Testis (tissue), 3 donors: ENCODE data around the gene MXRA8. TPM values are rescaled to one million over a fixed set of nuclear protein-coding genes. Genes with fewer than 3 reads are reported as not detected.

ENCODE experiments used
- DNase-seq: peaks from one replicate; pipeline ENCODE4 v3.0.0-alpha.2; 2019
- H3K27ac ChIP-seq, 2 donors: fragments of 200-600 bp; sonication (generic); one replicate each; pipeline ENCODE4 v1.5.1; 2019
- H3K27me3 ChIP-seq: fragments of 200-600 bp; sonication (generic); one replicate; pipeline ENCODE4 v1.5.1; 2019
- H3K36me3 ChIP-seq: fragments of 200-600 bp; sonication (generic); one replicate; pipeline ENCODE4 v1.5.1; 2017; ENCODE audit warnings: low read depth; ENCODE audit errors: missing control alignments
- H3K4me1 ChIP-seq: fragments of 200-600 bp; sonication (generic); one replicate; pipeline ENCODE4 v1.5.1; 2019
- H3K4me3 ChIP-seq, 2 donors: fragments of 200-600 bp; sonication (generic); one replicate each; pipeline ENCODE4 v1.5.1; 2017 to 2019
- H3K9me3 ChIP-seq: fragments of 200-600 bp; sonication (generic); one replicate; pipeline ENCODE4 v1.5.1; 2017
- POLR2A ChIP-seq: fragments of 450-650 bp; IDR thresholded peaks from one replicate; pipeline ENCODE4 v1.6.1; 2017; ENCODE audit warnings: antibody characterized with exemption, mild to moderate bottlenecking, moderate library complexity
- WGBS, 2 donors: methylation state at CpG; one replicate each; pipeline ENCODE4 v1.1.5; 2018; 5-methylcytosine and 5-hydroxymethylcytosine counted together
- intact Hi-C: fragments of 100-400 bp; cut with DNase I; formaldehyde crosslinking; loops from one replicate; pipeline ENCODE4 v1.15.1; 2023; ENCODE audit warnings: low total_unique reads
- polyA plus RNA-seq: library from polyadenylated mRNA; stranded (reverse); fragments of 350-450 nt; fragmentation: Illumina TruSeq; extraction: RNeasy Lipid Tissue Mini Kit (QIAGEN cat#74804); gene quantifications from one replicate; pipeline ENCODE4 v1.2.3, GENCODE V29; 2014; ENCODE audit warnings: low read depth, low replicate concordance; ENCODE audit not compliant: insufficient read depth
- total RNA-seq, 2 donors: library from RNA; depleted of rRNA; stranded (reverse); fragments of >200 nt; gene quantifications; one replicate each; pipeline ENCODE4 v1.2.3, GENCODE V29; 2016
- TF ChIP-seq, protein P1 (sequence below), 3 experiments: fragments of 450-650 bp in 2 of 3; fragments of 200-600 bp in 1 of 3; sonication (generic) in 1 of 3; IDR thresholded peaks; one replicate each; pipeline ENCODE4 v1.5.1; 2016 to 2019; ENCODE audit warnings: antibody characterized with exemption in 3 of 3, mild to moderate bottlenecking in 2 of 3, moderate library complexity in 1 of 3

Gene MXRA8
- total and polyA plus RNA-seq, 3 donors from 2014 or later, result 60.2 to 102 (median 63.3) TPM

DNA sequence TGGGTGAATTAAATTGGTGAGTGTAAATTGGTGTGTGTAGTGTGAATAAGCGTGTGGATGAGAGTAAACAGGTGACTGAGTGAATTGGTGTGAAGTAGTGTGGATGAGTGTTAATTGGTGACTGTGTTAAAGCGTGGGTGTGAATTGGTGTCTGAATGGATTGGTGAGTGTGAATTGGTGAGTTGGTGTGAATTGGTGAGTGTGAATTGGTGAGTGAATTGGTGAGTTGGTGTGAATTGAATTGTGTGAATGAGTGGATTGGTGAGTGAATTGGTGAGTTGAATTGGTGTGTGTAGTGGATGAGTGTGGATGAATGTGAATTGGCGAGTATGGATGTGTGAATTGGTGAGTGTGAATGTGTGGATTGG lies 8.3 kb upstream of the MXRA8 start:
- H3K27ac ChIP-seq, result no peak overlapping the region
- H3K9me3 ChIP-seq, result no peaks in the 10 kb centered on the region
- H3K27me3 ChIP-seq, result no peaks in the 10 kb centered on the region
- H3K36me3 ChIP-seq, result no peaks in the 10 kb centered on the region
- no peak overlapping the region for H3K4me3 ChIP-seq
- no peak for DNase-seq
- peaks cover 11% of the 10 kb centered on the region for H3K4me1 ChIP-seq
- intact Hi-C loops, result no loop called here
- TF ChIP-seq POLR2A, result no peak
- TF ChIP-seq, protein P1, sequence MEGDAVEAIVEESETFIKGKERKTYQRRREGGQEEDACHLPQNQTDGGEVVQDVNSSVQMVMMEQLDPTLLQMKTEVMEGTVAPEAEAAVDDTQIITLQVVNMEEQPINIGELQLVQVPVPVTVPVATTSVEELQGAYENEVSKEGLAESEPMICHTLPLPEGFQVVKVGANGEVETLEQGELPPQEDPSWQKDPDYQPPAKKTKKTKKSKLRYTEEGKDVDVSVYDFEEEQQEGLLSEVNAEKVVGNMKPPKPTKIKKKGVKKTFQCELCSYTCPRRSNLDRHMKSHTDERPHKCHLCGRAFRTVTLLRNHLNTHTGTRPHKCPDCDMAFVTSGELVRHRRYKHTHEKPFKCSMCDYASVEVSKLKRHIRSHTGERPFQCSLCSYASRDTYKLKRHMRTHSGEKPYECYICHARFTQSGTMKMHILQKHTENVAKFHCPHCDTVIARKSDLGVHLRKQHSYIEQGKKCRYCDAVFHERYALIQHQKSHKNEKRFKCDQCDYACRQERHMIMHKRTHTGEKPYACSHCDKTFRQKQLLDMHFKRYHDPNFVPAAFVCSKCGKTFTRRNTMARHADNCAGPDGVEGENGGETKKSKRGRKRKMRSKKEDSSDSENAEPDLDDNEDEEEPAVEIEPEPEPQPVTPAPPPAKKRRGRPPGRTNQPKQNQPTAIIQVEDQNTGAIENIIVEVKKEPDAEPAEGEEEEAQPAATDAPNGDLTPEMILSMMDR (IDR thresholded peaks at IDR 0.05), result no peak
- 80 to 90% methylated on average over 3 of the region's 3 CpGs for whole genome bisulfite sequencing, 2 donors

DNA sequence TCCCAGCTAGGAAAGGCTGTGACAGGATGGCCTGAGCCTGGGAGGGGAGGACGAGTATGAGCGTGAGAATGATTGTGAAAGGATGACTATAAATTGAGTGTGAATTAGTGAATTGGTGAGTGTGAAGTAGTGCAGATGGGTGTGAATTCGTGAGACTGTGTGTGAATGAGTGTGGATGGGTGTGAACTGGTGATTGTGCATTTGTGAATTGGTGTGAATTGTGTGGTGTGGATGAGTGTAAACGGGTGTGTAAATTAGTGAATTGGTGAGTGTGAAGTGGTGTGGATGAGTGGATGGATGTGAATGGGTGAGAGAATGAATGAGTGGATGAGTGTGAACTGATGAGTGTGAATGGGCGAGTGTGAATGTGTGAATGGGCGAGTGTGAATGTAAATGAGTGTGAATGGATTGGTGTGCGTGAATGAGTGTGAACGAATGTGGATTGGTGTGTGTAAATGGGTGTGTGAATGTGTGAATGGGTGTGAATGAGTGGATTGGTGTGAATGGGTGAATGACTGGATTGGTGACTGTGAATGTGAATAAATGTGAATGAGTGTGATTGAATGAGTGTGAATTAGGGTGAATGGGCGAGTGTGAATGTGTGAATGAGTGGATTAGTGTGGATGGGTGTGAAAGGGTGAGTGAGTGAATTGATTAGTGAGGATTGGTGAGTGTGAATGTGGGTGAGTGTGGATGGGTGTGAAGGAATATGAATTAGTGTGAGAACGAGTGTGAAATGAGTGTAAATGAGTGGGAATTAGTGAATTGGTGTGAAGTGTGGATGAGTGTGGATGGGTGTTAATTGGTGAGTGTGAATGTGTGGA lies 7.7 kb upstream of the MXRA8 start:
- H3K4me3 ChIP-seq, result no peak overlapping the region
- WGBS, 2 donors, result 61 to 68% methylated on average over 10 of the region's 10 CpGs
- no peaks in the 10 kb centered on the region for H3K9me3 ChIP-seq
- H3K27me3 ChIP-seq, result no peaks in the 10 kb centered on the region
- H3K36me3 ChIP-seq, result no peaks in the 10 kb centered on the region
- DNase-seq, result no peak
- H3K27ac ChIP-seq, result no peak overlapping the region
- no peak for TF ChIP-seq POLR2A
- TF ChIP-seq, protein P1 (IDR thresholded peaks at IDR 0.05), result no peak
- intact Hi-C loops, result no loop called here
- peaks cover 11% of the 10 kb centered on the region for H3K4me1 ChIP-seq

DNA sequence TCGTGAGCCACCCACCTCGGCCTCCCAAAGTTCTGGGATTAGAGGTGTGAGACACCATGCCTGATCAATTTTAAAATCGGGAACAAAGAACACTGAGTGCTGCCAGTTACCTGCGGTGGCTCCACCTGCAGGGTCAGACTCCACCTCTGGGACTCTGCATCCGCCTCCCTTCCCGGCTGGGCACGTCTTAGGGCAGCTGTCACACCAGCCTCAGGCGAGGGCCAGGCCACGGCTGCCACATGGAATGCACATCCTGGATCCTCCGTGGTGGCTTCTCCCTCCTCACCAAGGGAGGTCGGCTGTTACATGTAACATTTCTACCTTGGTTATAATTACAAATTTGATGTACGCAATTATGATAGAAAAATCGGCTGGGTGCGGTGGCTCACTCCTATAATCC lies 5.9 kb upstream of the MXRA8 start:
- no peak for DNase-seq
- 82 to 87% methylated on average over 14 of the region's 14 CpGs for WGBS, 2 donors
- Histone ChIP-seq H3K36me3 (no peaks in the 10 kb centered on the region), H3K27me3 (no peaks in the 10 kb centered on the region), H3K4me3 (no peak overlapping the region), H3K4me1 (peaks cover 23% of the 10 kb centered on the region), H3K9me3 (no peaks in the 10 kb centered on the region), H3K27ac (no peak overlapping the region)
- TF ChIP-seq, protein P1 (IDR thresholded peaks at IDR 0.05), result no peak
- TF ChIP-seq POLR2A, result no peak
- intact Hi-C loops, result no loop called here

DNA sequence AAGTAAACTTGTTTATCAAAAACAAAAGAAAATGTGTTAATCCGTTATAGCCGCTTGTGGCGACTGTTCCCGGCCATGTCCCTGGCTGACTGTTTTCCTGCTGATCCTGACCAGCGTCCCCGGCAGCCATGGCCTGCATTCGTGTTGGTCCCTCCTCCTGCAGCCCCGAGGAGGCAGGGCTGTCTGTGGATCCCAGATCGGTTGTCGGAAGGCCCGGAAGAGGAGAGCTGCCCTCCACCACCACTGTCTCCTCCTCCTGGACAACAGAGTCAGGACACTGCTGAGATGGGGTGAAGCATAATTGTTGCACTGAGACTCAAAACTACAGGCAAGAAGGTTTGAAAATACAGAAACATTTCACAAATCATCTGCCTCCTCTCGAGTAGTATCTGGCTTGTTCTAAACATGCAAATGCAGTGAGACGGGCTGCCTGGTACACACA lies 3.6 kb upstream of the MXRA8 start:
- Histone ChIP-seq H3K4me3 (no peak overlapping the region), H3K4me1 (peaks cover 30% of the 10 kb centered on the region), H3K36me3 (no peaks in the 10 kb centered on the region), H3K27ac (peak overlapping the region; percentile 23 to 68), H3K27me3 (no peaks in the 10 kb centered on the region), H3K9me3 (no peaks in the 10 kb centered on the region)
- peak; percentile 66 for DNase-seq
- TF ChIP-seq, protein P1 (IDR thresholded peaks at IDR 0.05), result no peak
- TF ChIP-seq POLR2A, result no peak
- 24 to 34% methylated on average over 11 to 13 of the region's 13 CpGs for WGBS, 2 donors
- intact Hi-C loops, result no loop called here
